ENCODE data around the gene ADAM29. TPM values are rescaled to one million over a fixed set of nuclear protein-coding genes. Genes with fewer than 3 reads are reported as not detected.
"Not testable (repeated sequence)": the region's sequence is repeated elsewhere in the genome, so short reads cannot be mapped to it uniquely, and the experiment has no call there.

Gene ADAM29
- total RNA-seq, 1 experiment from 2014 or later: not detected

- H3K9me2 ChIP-seq (ENCODE audit: insufficient read depth): no peaks in the 10 kb centered on the region
- H3K4me2 ChIP-seq (ENCODE audit: low read length): no peak overlapping the region
- ATAC-seq (no peak), DNase-seq (ENCODE audit: low read depth, low spot score) (no peak)
- ChIA-PET RAD21 (ENCODE audit: low non-redundant PET in 1 of 2, low total read pairs in 2 of 2, uncharacterized antibody in 2 of 2, unreplicated experiment in 2 of 2) (no interaction called here), POLR2A (no interaction called here), CTCF (no interaction called here)
- intact Hi-C loops (cut with micrococcal nuclease): no loop called here
- no peak overlapping the region for H3K27ac ChIP-seq (ENCODE audit: low read depth, low read length)
- H3K79me2 ChIP-seq (ENCODE audit: insufficient read depth, low read length): no peaks in the 10 kb centered on the region
- TF ChIP-seq CEBPB (IDR thresholded peaks at IDR 0.05; ENCODE audit: low read depth) (no peak), CBX3 (IDR thresholded peaks at IDR 0.05; ENCODE audit: low read depth) (no peak), EGR1 (IDR thresholded peaks at IDR 0.05; ENCODE audit: low read depth) (no peak), SRF (IDR thresholded peaks at IDR 0.05; ENCODE audit: low read depth) (no peak), POLR2A (IDR thresholded peaks at IDR 0.05; ENCODE audit: borderline replicate concordance, extremely low read depth, insufficient read depth, insufficient read length) (no peak), EZH2 (IDR thresholded peaks at IDR 0.05) (no peak), JUND (IDR thresholded peaks at IDR 0.05) (no peak), ZNF274 (IDR thresholded peaks at IDR 0.05; ENCODE audit: low read depth, low read length) (no peak), YY1 (IDR thresholded peaks at IDR 0.05; ENCODE audit: extremely low read depth, insufficient replicate concordance, low read depth, low read length) (no peak), POLR2AphosphoS5 (IDR thresholded peaks at IDR 0.05; ENCODE audit: low read depth, low read length) (no peak), TCF7L2 (IDR thresholded peaks at IDR 0.05; ENCODE audit: borderline replicate concordance, extremely low read depth, insufficient read depth, insufficient read length) (no peak), MAX (IDR thresholded peaks at IDR 0.05) (no peak), EZH2phosphoT487 (IDR thresholded peaks at IDR 0.05; ENCODE audit: borderline replicate concordance) (no peak)
- TF ChIP-seq, protein P1, sequence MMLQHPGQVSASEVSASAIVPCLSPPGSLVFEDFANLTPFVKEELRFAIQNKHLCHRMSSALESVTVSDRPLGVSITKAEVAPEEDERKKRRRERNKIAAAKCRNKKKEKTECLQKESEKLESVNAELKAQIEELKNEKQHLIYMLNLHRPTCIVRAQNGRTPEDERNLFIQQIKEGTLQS (IDR thresholded peaks at IDR 0.05): no peak
- no peaks in the 10 kb centered on the region for H3K4me1 ChIP-seq (ENCODE audit: control insufficient read depth in 1 of 2, insufficient read depth in 2 of 2, low read length in 2 of 2)
- H3K9ac ChIP-seq (ENCODE audit: low read length): no peak overlapping the region
- no peaks in the 10 kb centered on the region for H3K36me3 ChIP-seq (ENCODE audit: control insufficient read depth in 1 of 2, insufficient read depth in 2 of 2, low read length in 2 of 2)
- H2AFZ ChIP-seq (ENCODE audit: low read depth, low read length, poor library complexity, severe bottlenecking): no peak overlapping the region
- H3K27me3 ChIP-seq (ENCODE audit: insufficient read depth, low read length): no peaks in the 10 kb centered on the region
- no TSS peak for BruUV-seq (replicated peaks)
- H4K20me1 ChIP-seq (ENCODE audit: insufficient read depth): no peaks in the 10 kb centered on the region
- no peak overlapping the region for H3K4me3 ChIP-seq (replicated peaks in 1 of 2; ENCODE audit: low read depth in 1 of 2, low read length in 2 of 2)
- no peaks in the 10 kb centered on the region for H3K9me3 ChIP-seq (ENCODE audit: control insufficient read depth in 1 of 2, insufficient read depth in 1 of 2, low read depth in 1 of 2, low read length in 2 of 2)
Measured at GRCh38 chr4:174871407-174871806, 46.8 kb upstream of the ADAM29 start.

GRCh38 chr4:174873146-174873545, 45.0 kb upstream of the ADAM29 start:
- H3K27ac ChIP-seq (ENCODE audit: low read depth, low read length); POLR2A ChIA-PET; BruUV-seq (replicated peaks); H3K4me3 ChIP-seq (replicated peaks in 1 of 2; ENCODE audit: low read depth in 1 of 2, low read length in 2 of 2); H3K36me3 ChIP-seq (ENCODE audit: control insufficient read depth in 1 of 2, insufficient read depth in 2 of 2, low read length in 2 of 2); DNase-seq (ENCODE audit: low read depth, low spot score); H2AFZ ChIP-seq (ENCODE audit: low read depth, low read length, poor library complexity, severe bottlenecking); ATAC-seq; H3K9me3 ChIP-seq (ENCODE audit: control insufficient read depth in 1 of 2, insufficient read depth in 1 of 2, low read depth in 1 of 2, low read length in 2 of 2); H3K9ac ChIP-seq (ENCODE audit: low read length); H3K27me3 ChIP-seq (ENCODE audit: insufficient read depth, low read length); H4K20me1 ChIP-seq (ENCODE audit: insufficient read depth); H3K4me1 ChIP-seq (ENCODE audit: control insufficient read depth in 1 of 2, insufficient read depth in 2 of 2, low read length in 2 of 2); intact Hi-C loops (cut with micrococcal nuclease); H3K4me2 ChIP-seq (ENCODE audit: low read length); H3K9me2 ChIP-seq (ENCODE audit: insufficient read depth); RAD21 ChIA-PET (ENCODE audit: low non-redundant PET in 1 of 2, low total read pairs in 2 of 2, uncharacterized antibody in 2 of 2, unreplicated experiment in 2 of 2); H3K79me2 ChIP-seq (ENCODE audit: insufficient read depth, low read length); CTCF ChIA-PET: not testable (repeated sequence)
